Measurements from ENCODE around the gene THOC6. TPM values are rescaled to one million over a fixed set of nuclear protein-coding genes. Genes with fewer than 3 reads are reported as not detected.

The THOC6 gene
- total and polyA plus RNA-seq, 2 experiments from 2014 or later = 71.4 to 90.6 TPM

GRCh38 chr16:3045758-3046640, 22.2 kb downstream of the THOC6 start, which contains the start of gene MMP25:
Gene MMP25, plus strand, starts transcription at chr16:3046561. Its CDS starts 357 bp downstream, at chr16:3046918.
- peak within 1 kb of the TSS; percentile 78 for H2AFZ ChIP-seq
- H3K4me3 ChIP-seq = peak within 1 kb of the TSS; percentile 94
- peaks cover 15% of the 10 kb centered on the region for H3K4me1 Mint-ChIP-seq
- H3K9me3 Mint-ChIP-seq = peaks cover 7% of the 10 kb centered on the region; the same call in 2 of the 3 replicates
- peaks cover 31% of the 10 kb centered on the region for H3K36me3 Mint-ChIP-seq (ENCODE audit: low read depth)
- H3K4me2 ChIP-seq = peak within 1 kb of the TSS; percentile 96
- 0 out of 2 replicates have a peak within 1 kb of the TSS, but pooled peaks have one; percentile 32 for H3K27ac ChIP-seq (ENCODE audit: low read depth)
- peaks cover 9% of the 10 kb centered on the region for H4K20me1 ChIP-seq (replicated peaks; ENCODE audit: insufficient read depth)
- no peaks in the 10 kb centered on the region for H3K9me2 ChIP-seq (ENCODE audit: insufficient read depth)
- peak; percentile 71 for DNase-seq (ENCODE audit: low spot score)
- H3K27ac Mint-ChIP-seq = peak within 1 kb of the TSS; percentile 85; the same call in 1 of the 2 replicates
- peaks cover 39% of the 10 kb centered on the region for H3K27me3 ChIP-seq (ENCODE audit: insufficient read depth)
- peak within 1 kb of the TSS; percentile 84 for H3K4me3 Mint-ChIP-seq
- H3F3A ChIP-seq (replicated peaks; ENCODE audit: low read depth) = peaks cover 17% of the 10 kb centered on the region
- ATAC-seq = peak; percentile 58
- H3K36me3 ChIP-seq (ENCODE audit: insufficient read depth) = no peaks in the 10 kb centered on the region
- H3K79me2 ChIP-seq (replicated peaks; ENCODE audit: insufficient read depth) = peaks cover 5% of the 10 kb centered on the region
- TF ChIP-seq CREB1 (CRISPR knock-in tag; IDR thresholded peaks at IDR 0.05; ENCODE audit: low read depth) (no peak), ZNF331 (CRISPR knock-in tag; IDR thresholded peaks at IDR 0.05; ENCODE audit: low read depth) (no peak), EZH2 (IDR thresholded peaks at IDR 0.05; ENCODE audit: low read depth, unreplicated experiment) (no peak), JUNB (IDR thresholded peaks at IDR 0.05; ENCODE audit: unreplicated experiment) (no peak), ZNF114 (CRISPR knock-in tag; IDR thresholded peaks at IDR 0.05) (no peak), ZNF462 (CRISPR knock-in tag; IDR thresholded peaks at IDR 0.05) (no peak), POLR2AphosphoS5 (IDR thresholded peaks at IDR 0.05; ENCODE audit: low read depth) (peak; percentile 60; the same call in 1 of the 2 replicates), EZH2phosphoT487 (IDR thresholded peaks at IDR 0.05; ENCODE audit: unreplicated experiment) (no peak), REST (IDR thresholded peaks at IDR 0.05; ENCODE audit: unreplicated experiment) (no peak), STAT1 (IDR thresholded peaks at IDR 0.05; ENCODE audit: unreplicated experiment) (no peak), ETS1 (IDR thresholded peaks at IDR 0.05) (peak; percentile 34; the same call in 1 of the 2 replicates)
- peaks cover 17% of the 10 kb centered on the region; the same call in 1 of the 2 replicates for H3K4me1 ChIP-seq (ENCODE audit: insufficient read depth)
- H3K27me3 Mint-ChIP-seq (ENCODE audit: insufficient read depth, low read depth, poor library complexity) = peaks cover 29% of the 10 kb centered on the region

Data from GM23338 (cell line).